NT2/D1 (cell line): ENCODE data around the gene ACER3.

Experiments
- DNase-seq: peaks from one replicate; pipeline ENCODE4 v3.0.0-alpha.2; 2011; ENCODE audit warnings: low read depth, low spot score
- H3K27me3 ChIP-seq: 2 replicates; pipeline ENCODE4 v1.6.0; 2011; ENCODE audit warnings: mild to moderate bottlenecking; ENCODE audit not compliant: insufficient read length, insufficient read depth
- H3K36me3 ChIP-seq: 2 replicates; pipeline ENCODE4 v1.6.1; 2011; ENCODE audit warnings: mild to moderate bottlenecking, low read length, mixed read lengths; ENCODE audit not compliant: insufficient read depth, insufficient read length
- H3K4me1 ChIP-seq: 2 replicates; pipeline ENCODE4 v1.5.1; 2011; ENCODE audit not compliant: insufficient read depth, insufficient read length
- H3K4me3 ChIP-seq: 2 replicates; pipeline ENCODE4 v1.5.1; 2011; ENCODE audit warnings: low read depth; ENCODE audit not compliant: insufficient read length
- H3K9ac ChIP-seq: 2 replicates; pipeline ENCODE4 v1.6.0; 2011; ENCODE audit warnings: low read depth; ENCODE audit not compliant: insufficient read length
- H3K9me3 ChIP-seq: 2 replicates; pipeline ENCODE4 v1.5.1; 2011; ENCODE audit warnings: mild to moderate bottlenecking, low read length; ENCODE audit not compliant: insufficient read depth
- SUZ12 ChIP-seq: IDR thresholded peaks from 2 replicates; pipeline ENCODE4 v1.6.1; 2011; ENCODE audit not compliant: insufficient read length, insufficient read depth; ENCODE audit errors: extremely low read depth
- YY1 ChIP-seq: IDR thresholded peaks from 2 replicates; pipeline ENCODE4 v1.6.1; 2011; ENCODE audit not compliant: insufficient read length, insufficient read depth
- ZNF274 ChIP-seq: IDR thresholded peaks from 2 replicates; pipeline ENCODE4 v1.6.1; 2011; ENCODE audit warnings: mild to moderate bottlenecking, low read depth, low read length

The ACER3 gene

DNA sequence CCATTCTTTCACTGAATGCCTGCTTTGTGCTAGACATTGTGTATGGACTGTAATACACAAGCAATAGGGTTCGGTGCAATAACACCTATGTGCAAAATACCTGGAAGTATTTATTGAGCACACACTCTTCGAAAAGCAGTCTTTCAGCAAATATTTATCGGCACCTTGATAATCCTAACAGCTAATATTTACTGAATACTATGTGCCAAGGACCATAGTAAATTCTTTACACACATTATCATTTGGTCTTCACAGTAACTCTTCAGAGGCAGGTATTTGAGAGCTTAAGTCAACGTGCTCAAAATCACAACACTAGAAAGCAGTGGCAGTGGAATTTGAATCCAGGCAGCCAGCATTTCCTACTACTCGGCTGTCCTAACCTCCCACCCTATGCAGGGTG, 175.7 kb downstream of the ACER3 start:
- H3K9me3 ChIP-seq = no peaks in the 10 kb centered on the region; the same call in 1 of the 2 replicates
- H3K4me1 ChIP-seq = peaks cover 6% of the 10 kb centered on the region
- peaks cover 29% of the 10 kb centered on the region for H3K27me3 ChIP-seq
- H3K36me3 ChIP-seq = no peaks in the 10 kb centered on the region
- no peak overlapping the region for H3K9ac ChIP-seq
- no peak overlapping the region for H3K4me3 ChIP-seq
- TF ChIP-seq YY1 (no peak), ZNF274 (no peak), SUZ12 (no peak)
- DNase-seq = no peak

DNA sequence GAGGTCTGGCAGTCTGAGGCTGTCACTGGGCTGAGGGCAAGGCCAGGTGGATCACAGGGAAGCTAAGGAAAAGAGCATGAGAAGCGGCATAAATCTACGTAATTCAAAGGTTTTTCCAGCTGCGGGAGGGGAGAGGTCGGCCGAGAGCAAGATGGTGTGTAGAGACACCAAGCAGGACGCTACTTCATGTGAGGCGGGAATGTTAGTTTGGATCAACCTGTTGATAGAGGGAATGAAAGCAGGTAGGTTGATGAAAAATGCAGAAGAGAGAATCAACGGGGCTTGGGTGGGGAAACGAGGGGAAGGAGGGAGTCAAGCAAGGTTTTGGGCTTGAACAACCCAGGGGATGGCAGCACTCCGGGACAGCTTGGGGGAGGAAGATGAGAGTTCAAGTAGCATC, 176.3 kb downstream of the ACER3 start:
- Histone ChIP-seq H3K27me3 (peaks cover 31% of the 10 kb centered on the region), H3K4me3 (no peak overlapping the region), H3K9ac (no peak overlapping the region), H3K4me1 (peaks cover 6% of the 10 kb centered on the region), H3K36me3 (no peaks in the 10 kb centered on the region), H3K9me3 (no peaks in the 10 kb centered on the region; the same call in 1 of the 2 replicates)
- no peak for DNase-seq
- TF ChIP-seq YY1 = no peak

DNA sequence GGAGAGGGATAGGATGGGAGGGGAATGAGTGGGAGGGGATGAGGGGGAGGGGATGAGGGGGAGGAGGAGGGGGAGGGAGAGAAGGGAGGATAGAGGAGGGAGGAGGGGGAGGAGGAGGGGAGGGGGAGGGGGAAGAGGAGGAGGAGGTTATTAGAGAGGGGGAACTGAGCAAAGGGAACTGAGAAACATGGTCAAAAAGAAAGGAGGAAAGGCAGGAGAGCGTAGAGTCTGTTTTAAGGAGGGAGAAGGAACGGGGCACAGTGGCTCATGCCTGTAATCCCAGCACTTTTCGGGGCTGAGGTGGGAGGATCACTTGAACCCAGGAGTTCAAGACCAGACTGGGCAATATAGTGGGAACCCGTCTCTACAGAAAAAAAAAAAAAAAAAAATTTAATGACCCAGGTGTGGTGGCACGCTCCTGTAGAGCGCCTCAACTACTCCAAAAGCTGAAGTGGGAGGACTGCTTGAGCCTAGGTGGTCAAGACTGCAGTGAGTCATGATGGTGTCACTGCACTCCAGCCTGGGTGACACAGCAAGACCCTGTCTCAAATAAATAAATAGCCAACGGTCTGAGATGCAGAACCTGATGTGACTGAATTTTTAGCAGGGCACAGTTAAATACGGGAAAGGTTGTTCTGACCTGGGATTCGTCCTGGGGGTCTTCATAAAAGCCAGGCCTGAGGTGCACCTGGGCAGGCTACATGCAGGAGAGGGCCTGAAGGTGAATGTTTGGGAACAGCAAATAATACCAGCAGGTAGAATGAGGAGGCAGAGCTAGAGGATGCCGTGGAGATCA, 177.5 kb downstream of the ACER3 start:
- DNase-seq = no peak
- H3K4me1 ChIP-seq = peaks cover 9% of the 10 kb centered on the region
- TF ChIP-seq ZNF274 = no peak
- no peak for TF ChIP-seq SUZ12
- no peak for TF ChIP-seq YY1
- no peak overlapping the region for H3K4me3 ChIP-seq
- H3K9ac ChIP-seq = no peak overlapping the region
- no peaks in the 10 kb centered on the region for H3K36me3 ChIP-seq
- peaks cover 31% of the 10 kb centered on the region for H3K27me3 ChIP-seq
- H3K9me3 ChIP-seq = no peaks in the 10 kb centered on the region; the same call in 1 of the 2 replicates

- Histone ChIP-seq H3K4me3 (no peak overlapping the region), H3K9me3 (no peaks in the 10 kb centered on the region; the same call in 1 of the 2 replicates), H3K9ac (no peak overlapping the region), H3K36me3 (no peaks in the 10 kb centered on the region), H3K4me1 (peaks cover 9% of the 10 kb centered on the region), H3K27me3 (peaks cover 31% of the 10 kb centered on the region)
- no peak for TF ChIP-seq SUZ12
- TF ChIP-seq ZNF274 = no peak
- TF ChIP-seq YY1 = no peak
- DNase-seq = no peak
Observed at GRCh38 chr11:77038825-77039326, 178.2 kb downstream of the ACER3 start.

GRCh38 chr11:77039491-77040400, 179.0 kb downstream of the ACER3 start:
- H3K4me3 ChIP-seq = peak overlapping the region; percentile 34
- peak; percentile 28 for DNase-seq
- peak overlapping the region; percentile 50 for H3K9ac ChIP-seq
- no peak for TF ChIP-seq YY1
- TF ChIP-seq SUZ12 = no peak
- no peak for TF ChIP-seq ZNF274
- peaks cover 31% of the 10 kb centered on the region for H3K27me3 ChIP-seq
- H3K4me1 ChIP-seq = peaks cover 9% of the 10 kb centered on the region
- H3K36me3 ChIP-seq = no peaks in the 10 kb centered on the region
- no peaks in the 10 kb centered on the region; the same call in 1 of the 2 replicates for H3K9me3 ChIP-seq

GRCh38 chr11:77040401-77040777, 179.7 kb downstream of the ACER3 start:
- peaks cover 9% of the 10 kb centered on the region for H3K4me1 ChIP-seq
- no peak overlapping the region for H3K4me3 ChIP-seq
- no peaks in the 10 kb centered on the region for H3K36me3 ChIP-seq
- H3K9me3 ChIP-seq = no peaks in the 10 kb centered on the region; the same call in 1 of the 2 replicates
- H3K9ac ChIP-seq = no peak overlapping the region
- DNase-seq = no peak
- H3K27me3 ChIP-seq = peaks cover 36% of the 10 kb centered on the region
- no peak for TF ChIP-seq SUZ12

DNA sequence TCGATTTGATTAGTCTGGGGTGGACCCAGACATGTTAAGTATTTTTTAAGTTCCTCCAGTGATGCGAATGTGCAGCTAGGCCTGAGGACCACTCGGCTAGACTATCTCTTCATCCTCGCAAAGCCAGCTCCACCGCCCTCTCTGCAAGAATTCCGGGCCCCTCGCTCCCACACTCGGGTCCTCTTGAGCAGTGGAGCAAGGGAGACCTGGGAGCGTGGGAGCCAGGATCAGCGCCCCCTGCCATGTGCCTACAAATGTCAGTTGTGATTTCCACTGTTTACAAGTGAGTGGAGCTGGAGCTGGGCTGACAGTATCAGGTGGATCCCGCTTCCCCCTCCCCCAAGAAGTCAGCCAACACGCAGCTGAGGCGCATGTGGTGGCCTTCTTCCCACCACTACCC, 180.2 kb downstream of the ACER3 start:
- Histone ChIP-seq H3K4me1 (peaks cover 9% of the 10 kb centered on the region), H3K4me3 (no peak overlapping the region), H3K36me3 (no peaks in the 10 kb centered on the region), H3K27me3 (peaks cover 41% of the 10 kb centered on the region), H3K9ac (no peak overlapping the region), H3K9me3 (no peaks in the 10 kb centered on the region; the same call in 1 of the 2 replicates)
- DNase-seq = no peak
- TF ChIP-seq ZNF274 (no peak), YY1 (no peak), SUZ12 (no peak)
